Subcutaneous adipose tissue (tissue), 4 donors: ENCODE measurements around the gene GPC6. TPM values are rescaled to one million over a fixed set of nuclear protein-coding genes. Genes with fewer than 3 reads are reported as not detected.

Experiments used
- CTCF ChIP-seq: fragments of 450-650 bp; IDR thresholded peaks from one replicate; pipeline ENCODE4 v1.5.1; 2016; ENCODE audit warnings: low read depth, mild to moderate bottlenecking, control low read depth, antibody characterized with exemption, moderate library complexity
- total RNA-seq, 4 donors: library from RNA; depleted of rRNA; stranded (reverse); fragments of >200 nt; gene quantifications; one replicate each; pipeline ENCODE4 v1.1.0, GENCODE V29; 2016

Gene GPC6
- total RNA-seq, 4 donors from 2014 or later: 16.2 to 30.6 (median 26.9) TPM

GRCh38 chr13:93224535-93224934, 2.1 kb upstream of the GPC6 start:
- TF ChIP-seq CTCF: no peak

GRCh38 chr13:93225610-93226009, 997 bp upstream of the GPC6 start:
- TF ChIP-seq CTCF: no peak

- no peak for TF ChIP-seq CTCF
These were observed 463 bp upstream of the GPC6 start for GRCh38 chr13:93226065-93226622.

GRCh38 chr13:93227280-93227877, 772 bp downstream of the GPC6 start:
- no peak for TF ChIP-seq CTCF

- TF ChIP-seq CTCF: no peak
These were observed 1.5 kb downstream of the GPC6 start for GRCh38 chr13:93227878-93228642.

- no peak for TF ChIP-seq CTCF
These were observed 2.0 kb downstream of the GPC6 start for GRCh38 chr13:93228643-93228937.

- no peak for TF ChIP-seq CTCF
These were observed 3.8 kb downstream of the GPC6 start for GRCh38 chr13:93230261-93230855.
